B cell (primary cell): ENCODE results near the gene GPR45. TPM values are rescaled to one million over a fixed set of nuclear protein-coding genes. Genes with fewer than 3 reads are reported as not detected.

Experiments
- ATAC-seq: fragments of 200-7000 bp; cut with Tn5 transposase; one replicate; pipeline ENCODE4 v1.10.0; 2021; ENCODE audit warnings: low read depth, mild to moderate bottlenecking, moderate number of reproducible peaks, moderate library complexity
- CTCF ChIA-PET: fragments of 350-600 bp; sonication (Branson Sonifier 250); formaldehyde crosslinking; loops from one replicate; lab custom pipeline; 2021; ENCODE audit warnings: antibody characterized with exemption, inconsistent platforms; lab: Charles Lee
- POLR2A ChIA-PET: fragments of 350-600 bp; sonication (Branson Sonifier 250); formaldehyde crosslinking; loops from one replicate; lab custom pipeline; 2021; ENCODE audit warnings: antibody characterized with exemption; lab: Charles Lee
- DNase-seq: peaks from one replicate; pipeline ENCODE4 v3.0.0; 2013
- H2AFZ ChIP-seq: 2 replicates; pipeline ENCODE4 v1.6.1; 2012; ENCODE audit warnings: mild to moderate bottlenecking, low read depth, low read length; ENCODE audit not compliant: insufficient read depth, poor library complexity, severe bottlenecking
- H3K27ac ChIP-seq, 2 donors: 1 replicate in 1 of 2; 2 replicates in 1 of 2; pipeline ENCODE4 v1.5.1; 2012 to 2013; ENCODE audit warnings: low read length in 2 of 2, mild to moderate bottlenecking in 2 of 2, moderate library complexity in 1 of 2
- H3K27me3 ChIP-seq, 4 experiments: fragments of 200-600 bp in 1 of 4; sonication (generic) in 1 of 4; replicated peaks in 1 of 4; 1 replicate in 2 of 4; 2 replicates in 2 of 4; pipeline versions ENCODE4 v1.6.1 to v1.7.0; 2013 to 2016; ENCODE audit warnings: low read length in 3 of 4, mild to moderate bottlenecking in 2 of 4, mixed read lengths in 1 of 4, moderate library complexity in 1 of 4; ENCODE audit not compliant: insufficient read depth in 4 of 4, control insufficient read depth in 3 of 4; ENCODE audit errors: control extremely low read depth in 1 of 4
- H3K36me3 ChIP-seq, 2 experiments: replicated peaks in 1 of 2; 1 replicate in 1 of 2; 2 replicates in 1 of 2; pipeline versions ENCODE4 v1.6.1 to v1.7.1; 2013; ENCODE audit warnings: low read length in 1 of 2; ENCODE audit not compliant: insufficient read depth in 2 of 2, control insufficient read depth in 1 of 2; ENCODE audit errors: control extremely low read depth in 1 of 2, extremely low read depth in 1 of 2
- H3K4me1 ChIP-seq, 2 donors: fragments of 200-600 bp in 1 of 2; sonication (generic) in 1 of 2; 1 replicate in 1 of 2; 2 replicates in 1 of 2; pipeline versions ENCODE4 v1.5.1 to v1.6.1; 2013 to 2017; ENCODE audit warnings: low read length in 2 of 2; ENCODE audit not compliant: control insufficient read depth in 2 of 2, insufficient read depth in 2 of 2
- H3K4me2 ChIP-seq: replicated peaks from 2 replicates; pipeline ENCODE3; 2012; ENCODE audit warnings: mild to moderate bottlenecking, low read depth, low read length; ENCODE audit not compliant: poor library complexity, severe bottlenecking
- H3K4me3 ChIP-seq, 5 experiments: fragments of 200-600 bp in 1 of 5; sonication (generic) in 1 of 5; 1 replicate in 3 of 5; 2 replicates in 2 of 5; pipeline versions ENCODE4 v1.5.1 to v1.7.0; 2011 to 2016; ENCODE audit warnings: low read length in 4 of 5, mild to moderate bottlenecking in 4 of 5, low read depth in 2 of 5, control low read depth in 1 of 5, moderate library complexity in 1 of 5; ENCODE audit not compliant: insufficient read depth in 1 of 5; ENCODE audit errors: control extremely low read depth in 1 of 5, extremely low read depth in 1 of 5
- H3K79me2 ChIP-seq: fragments of 200-600 bp; sonication (generic); one replicate; pipeline ENCODE4 v1.6.0; 2016; ENCODE audit warnings: low read length; ENCODE audit not compliant: control insufficient read depth, insufficient read depth
- H3K9ac ChIP-seq: fragments of 200-600 bp; sonication (generic); 2 replicates; pipeline ENCODE4 v1.6.1; 2017; ENCODE audit warnings: mild to moderate bottlenecking, low read length, moderate library complexity
- H3K9me3 ChIP-seq, 3 donors: one replicate each; pipeline versions ENCODE4 v1.6.1 to v1.7.1; 2013; ENCODE audit warnings: low read length in 2 of 3; ENCODE audit not compliant: control insufficient read depth in 2 of 3, insufficient read depth in 1 of 3; ENCODE audit errors: control extremely low read depth in 1 of 3
- H4K20me1 ChIP-seq: 2 replicates; pipeline ENCODE4 v1.6.0; 2012; ENCODE audit warnings: mild to moderate bottlenecking, low read length; ENCODE audit not compliant: insufficient read depth, control insufficient read depth, poor library complexity, severe bottlenecking
- H3K27ac Mint-ChIP-seq: one replicate; pipeline ENCODE4 v1.8.0; 2021; ENCODE audit warnings: mixed read lengths
- H3K27me3 Mint-ChIP-seq: one replicate; pipeline ENCODE4 v1.8.0; 2021; ENCODE audit warnings: mixed read lengths
- H3K4me1 Mint-ChIP-seq: one replicate; pipeline ENCODE4 v1.8.0; 2021; ENCODE audit warnings: mixed read lengths
- H3K4me3 Mint-ChIP-seq: one replicate; pipeline ENCODE4 v1.8.0; 2021; ENCODE audit warnings: mixed read lengths
- H3K9me3 Mint-ChIP-seq: one replicate; pipeline ENCODE4 v1.8.0; 2022; ENCODE audit warnings: mixed read lengths; ENCODE audit not compliant: insufficient read depth
- EZH2 ChIP-seq: IDR thresholded peaks from 2 replicates; pipeline ENCODE4 v1.6.1; 2012; ENCODE audit warnings: borderline replicate concordance, low read depth, mild to moderate bottlenecking, moderate library complexity, low read length; ENCODE audit not compliant: insufficient read depth, poor library complexity, severe bottlenecking
- WGBS: methylation state at CpG from one replicate; pipeline ENCODE4 v1.1.5; 2013; ENCODE audit warnings: missing lambda C conversion rate; ENCODE audit not compliant: insufficient coverage; 5-methylcytosine and 5-hydroxymethylcytosine counted together
- intact Hi-C: fragments of 100-400 bp; cut with micrococcal nuclease; formaldehyde crosslinking; loops from one replicate; pipeline ENCODE4 v1.10.0; 2022
- polyA plus RNA-seq: library from polyadenylated mRNA; depleted of rRNA; stranded (reverse); fragments of >200 nt; gene quantifications from 2 replicates; pipeline ENCODE4 v1.2.3, GENCODE V29; 2012
- total RNA-seq, 2 donors: library from RNA; stranded (reverse); fragments of 120-200 nt in 1 of 2; gene quantifications; 1 replicate in 1 of 2; 2 replicates in 1 of 2; pipeline versions ENCODE4 v1.2.3 to v1.2.4, GENCODE V29; 2013 to 2022
- TF ChIP-seq, protein P1 (sequence below): fragments of 200-600 bp; IDR thresholded peaks from one replicate; pipeline ENCODE4 v1.8.0; 2022; ENCODE audit warnings: antibody characterized with exemption, mild to moderate bottlenecking

Gene GPR45
- total and polyA plus RNA-seq, 2 donors (not counting 1 experiment from before 2014, with no cell fraction given) = not detected

DNA sequence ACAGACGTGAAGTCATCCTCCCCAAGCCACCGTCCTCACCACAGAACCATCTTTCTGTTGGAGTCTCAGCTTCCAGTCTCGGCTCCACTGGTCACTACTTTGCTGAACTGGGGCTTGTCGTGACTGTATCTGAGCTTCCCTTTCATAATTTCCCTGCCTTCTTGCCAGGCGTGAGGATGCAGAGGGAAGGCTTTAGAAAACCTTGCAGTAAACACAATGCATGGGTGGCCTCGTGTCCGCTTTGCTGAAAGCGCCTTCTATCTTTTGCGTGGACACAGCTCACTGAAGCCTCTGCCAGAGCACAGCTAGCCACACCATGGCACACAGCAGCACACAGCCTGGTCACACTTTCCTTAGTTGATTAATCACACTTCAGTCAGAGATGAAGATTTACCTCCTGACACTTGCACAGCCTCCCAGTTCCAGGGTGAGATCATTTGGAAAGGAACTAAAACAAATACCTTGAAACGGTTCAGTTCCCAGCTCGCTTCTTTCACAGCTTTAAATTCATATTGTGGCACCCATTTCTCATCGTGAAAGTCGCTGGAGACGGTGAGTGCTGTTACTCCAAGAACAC is 2.8 kb upstream of the GPR45 start:
- Mint-ChIP-seq H3K4me3 (no peak overlapping the region), H3K9me3 (no peaks in the 10 kb centered on the region), H3K4me1 (peaks cover 24% of the 10 kb centered on the region), H3K27me3 (no peaks in the 10 kb centered on the region), H3K27ac (no peak overlapping the region)
- no peaks in the 10 kb centered on the region for H3K36me3 ChIP-seq
- H3K27me3 ChIP-seq = no peaks in the 10 kb centered on the region
- peaks cover 10 to 12% of the 10 kb centered on the region in 2 donors for H3K4me1 ChIP-seq
- 85% methylated on average over 13 of the region's 14 CpGs for WGBS
- TF ChIP-seq EZH2 = no peak
- TF ChIP-seq, protein P1, sequence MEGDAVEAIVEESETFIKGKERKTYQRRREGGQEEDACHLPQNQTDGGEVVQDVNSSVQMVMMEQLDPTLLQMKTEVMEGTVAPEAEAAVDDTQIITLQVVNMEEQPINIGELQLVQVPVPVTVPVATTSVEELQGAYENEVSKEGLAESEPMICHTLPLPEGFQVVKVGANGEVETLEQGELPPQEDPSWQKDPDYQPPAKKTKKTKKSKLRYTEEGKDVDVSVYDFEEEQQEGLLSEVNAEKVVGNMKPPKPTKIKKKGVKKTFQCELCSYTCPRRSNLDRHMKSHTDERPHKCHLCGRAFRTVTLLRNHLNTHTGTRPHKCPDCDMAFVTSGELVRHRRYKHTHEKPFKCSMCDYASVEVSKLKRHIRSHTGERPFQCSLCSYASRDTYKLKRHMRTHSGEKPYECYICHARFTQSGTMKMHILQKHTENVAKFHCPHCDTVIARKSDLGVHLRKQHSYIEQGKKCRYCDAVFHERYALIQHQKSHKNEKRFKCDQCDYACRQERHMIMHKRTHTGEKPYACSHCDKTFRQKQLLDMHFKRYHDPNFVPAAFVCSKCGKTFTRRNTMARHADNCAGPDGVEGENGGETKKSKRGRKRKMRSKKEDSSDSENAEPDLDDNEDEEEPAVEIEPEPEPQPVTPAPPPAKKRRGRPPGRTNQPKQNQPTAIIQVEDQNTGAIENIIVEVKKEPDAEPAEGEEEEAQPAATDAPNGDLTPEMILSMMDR = no peak
- H3K79me2 ChIP-seq = no peaks in the 10 kb centered on the region
- H3K4me3 ChIP-seq = no peak overlapping the region
- H3K9ac ChIP-seq = no peak overlapping the region
- no peak overlapping the region for H2AFZ ChIP-seq
- ATAC-seq = no peak
- H4K20me1 ChIP-seq = no peaks in the 10 kb centered on the region
- intact Hi-C loops = loop anchor here (1.0 to 5.0 kb wide), 3 partner anchors 61 to 201 kb away; no protein-coding TSS in a partner anchor
- H3K9me3 ChIP-seq = no peaks in the 10 kb centered on the region
- no peak overlapping the region for H3K27ac ChIP-seq
- no peak overlapping the region for H3K4me2 ChIP-seq
- POLR2A ChIA-PET = interaction anchor here (0.6 kb wide), 1 partner anchor 52 kb away, joined by 5 read pairs; no protein-coding TSS in a partner anchor
- CTCF ChIA-PET = interaction anchor here (0.7 to 16.5 kb wide), 21 partner anchors 12 to 760 kb away, joined by 3 to 643 read pairs (median 3); no protein-coding TSS in a partner anchor
- DNase-seq = no peak

DNA sequence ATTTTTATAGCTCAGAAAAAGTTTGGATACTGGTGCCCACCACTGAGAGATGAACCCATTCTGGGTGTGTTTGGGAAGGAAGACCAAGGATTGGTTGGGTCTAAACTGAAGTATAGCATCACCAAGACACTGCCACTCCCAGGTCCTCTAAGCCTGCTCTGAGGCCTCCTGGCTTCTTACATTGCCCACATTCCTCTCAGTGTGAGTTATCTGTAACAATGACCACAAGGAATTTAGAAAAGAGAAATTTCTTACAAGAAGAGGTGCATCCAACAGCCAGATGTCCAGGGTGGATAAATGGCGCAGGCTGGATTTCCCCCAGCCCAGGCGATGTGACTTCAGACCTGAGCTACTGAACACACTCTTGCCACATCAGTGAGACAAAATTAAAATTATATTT is 1.6 kb upstream of the GPR45 start:
- no peaks in the 10 kb centered on the region for H3K27me3 Mint-ChIP-seq
- Histone ChIP-seq H3K4me1 (peaks cover 10 to 12% of the 10 kb centered on the region in 2 donors), H2AFZ (no peak overlapping the region), H3K9me3 (no peaks in the 10 kb centered on the region), H3K9ac (no peak overlapping the region), H4K20me1 (no peaks in the 10 kb centered on the region), H3K4me2 (no peak overlapping the region), H3K4me3 (no peak overlapping the region), H3K27ac (no peak overlapping the region), H3K36me3 (no peaks in the 10 kb centered on the region), H3K79me2 (no peaks in the 10 kb centered on the region), H3K27me3 (no peaks in the 10 kb centered on the region)
- intact Hi-C loops = loop anchor here (5.0 kb wide), 1 partner anchor 63 kb away; no protein-coding TSS in a partner anchor
- ATAC-seq (no peak), DNase-seq (no peak)
- no peak overlapping the region for H3K4me3 Mint-ChIP-seq
- no peak overlapping the region for H3K27ac Mint-ChIP-seq
- no CpG with 5 or more reads among the region's 2 CpGs for WGBS
- peaks cover 24% of the 10 kb centered on the region for H3K4me1 Mint-ChIP-seq
- no peaks in the 10 kb centered on the region for H3K9me3 Mint-ChIP-seq
- ChIA-PET POLR2A (no interaction called here), CTCF (interaction anchor here (0.7 to 16.5 kb wide), 2 partner anchors 15 to 124 kb away, joined by 3 to 643 read pairs; no protein-coding TSS in a partner anchor)
- no peak for TF ChIP-seq EZH2
- TF ChIP-seq, protein P1 = no peak
